Mesenchymal stem cell (in vitro differentiated cells and primary cell): Measurements from ENCODE around the gene CFAP100.

ENCODE experiments used
- DNase-seq: peaks from one replicate; pipeline ENCODE4 v3.0.0-alpha.2; 2013
- H2AFZ ChIP-seq: one replicate; pipeline ENCODE4 v1.6.1; 2013; ENCODE audit warnings: low read depth, mild to moderate bottlenecking, control low read depth, inconsistent platforms, low read length, moderate library complexity
- H2AK5ac ChIP-seq: 2 replicates; pipeline ENCODE4 v1.6.1; 2013; ENCODE audit warnings: low read length, moderate library complexity, mild to moderate bottlenecking, inconsistent platforms; ENCODE audit not compliant: severe bottlenecking
- H2BK120ac ChIP-seq: one replicate; pipeline ENCODE4 v1.6.1; 2013; ENCODE audit warnings: low read depth, mild to moderate bottlenecking, inconsistent platforms, low read length, moderate library complexity
- H2BK12ac ChIP-seq, 2 experiments: one replicate each; pipeline ENCODE4 v1.6.1; 2013; ENCODE audit warnings: inconsistent platforms in 2 of 2, low read length in 2 of 2, mild to moderate bottlenecking in 2 of 2, moderate library complexity in 2 of 2, control low read depth in 1 of 2
- H2BK15ac ChIP-seq: one replicate; pipeline ENCODE4 v1.6.1; 2013; ENCODE audit warnings: mild to moderate bottlenecking, low read depth, inconsistent platforms; ENCODE audit not compliant: poor library complexity, severe bottlenecking
- H2BK5ac ChIP-seq: 2 replicates; pipeline ENCODE4 v1.6.1; 2013; ENCODE audit warnings: low read depth, mild to moderate bottlenecking, low read length, control low read depth, inconsistent platforms; ENCODE audit not compliant: poor library complexity, severe bottlenecking
- H3K14ac ChIP-seq, 2 experiments: one replicate each; pipeline ENCODE4 v1.6.1; 2013; ENCODE audit warnings: inconsistent platforms in 2 of 2, low read length in 2 of 2, control low read depth in 1 of 2, mild to moderate bottlenecking in 1 of 2, moderate library complexity in 1 of 2
- H3K18ac ChIP-seq, 2 experiments: one replicate each; pipeline ENCODE4 v1.6.1; 2013; ENCODE audit warnings: inconsistent platforms in 2 of 2, low read length in 2 of 2, control low read depth in 1 of 2, low read depth in 1 of 2, mild to moderate bottlenecking in 1 of 2
- H3K23ac ChIP-seq, 2 experiments: one replicate each; pipeline ENCODE4 v1.6.1; 2013; ENCODE audit warnings: inconsistent platforms in 2 of 2, low read length in 2 of 2, mild to moderate bottlenecking in 2 of 2, moderate library complexity in 2 of 2, control low read depth in 1 of 2
- H3K27ac ChIP-seq: 2 replicates; pipeline ENCODE4 v1.5.1; 2013; ENCODE audit warnings: mild to moderate bottlenecking, moderate library complexity, low read length, control low read depth, inconsistent platforms; ENCODE audit not compliant: poor library complexity, severe bottlenecking
- H3K27me3 ChIP-seq, 2 experiments: 2 replicates each; pipeline versions ENCODE4 v1.6.1 to v1.7.0; 2013; ENCODE audit warnings: low read length in 2 of 2, mild to moderate bottlenecking in 2 of 2, moderate library complexity in 2 of 2, control low read depth in 1 of 2, inconsistent platforms in 1 of 2; ENCODE audit not compliant: control insufficient read depth in 1 of 2, insufficient read depth in 1 of 2
- H3K36me3 ChIP-seq, 2 experiments: 2 replicates each; pipeline versions ENCODE4 v1.6.1 to v1.7.0; 2013; ENCODE audit warnings: low read length in 2 of 2, control low read depth in 1 of 2, inconsistent platforms in 1 of 2, low read depth in 1 of 2, mild to moderate bottlenecking in 1 of 2; ENCODE audit not compliant: insufficient read depth in 2 of 2, control insufficient read depth in 1 of 2
- H3K4ac ChIP-seq, 2 experiments: one replicate each; pipeline ENCODE4 v1.6.1; 2013; ENCODE audit warnings: inconsistent platforms in 2 of 2, low read length in 2 of 2, mild to moderate bottlenecking in 2 of 2, moderate library complexity in 2 of 2, control low read depth in 1 of 2, low read depth in 1 of 2
- H3K4me1 ChIP-seq: 2 replicates; pipeline ENCODE4 v1.6.1; 2013; ENCODE audit warnings: low read depth, low read length, control low read depth; ENCODE audit not compliant: control insufficient read depth, insufficient read depth
- H3K4me2 ChIP-seq: 2 replicates; pipeline ENCODE4 v1.6.1; 2013; ENCODE audit warnings: low read length, mild to moderate bottlenecking, inconsistent platforms; ENCODE audit not compliant: poor library complexity, severe bottlenecking
- H3K4me3 ChIP-seq, 2 experiments: 2 replicates each; pipeline versions ENCODE4 v1.5.1 to v1.7.0; 2013; ENCODE audit warnings: low read length in 2 of 2, mild to moderate bottlenecking in 2 of 2, control low read depth in 1 of 2, low read depth in 1 of 2; ENCODE audit not compliant: insufficient read depth in 1 of 2
- H3K79me1 ChIP-seq: replicated peaks from 2 replicates; pipeline ENCODE4 v1.6.1; 2013; ENCODE audit warnings: mild to moderate bottlenecking, control low read depth, low read length, inconsistent platforms; ENCODE audit not compliant: poor library complexity, severe bottlenecking
- H3K9ac ChIP-seq: 2 replicates; pipeline ENCODE4 v1.7.0; 2013; ENCODE audit warnings: mild to moderate bottlenecking, low read length, moderate library complexity
- H3K9me3 ChIP-seq: 2 replicates; pipeline ENCODE4 v1.7.0; 2013; ENCODE audit warnings: mild to moderate bottlenecking, low read length; ENCODE audit not compliant: control insufficient read depth
- H4K8ac ChIP-seq: one replicate; pipeline ENCODE4 v1.6.1; 2013; ENCODE audit warnings: inconsistent platforms, mild to moderate bottlenecking, low read length, moderate library complexity
- H4K91ac ChIP-seq: one replicate; pipeline ENCODE4 v1.6.1; 2013; ENCODE audit warnings: mild to moderate bottlenecking, low read length, inconsistent platforms
- WGBS: methylation state at CpG from one replicate; pipeline ENCODE4 v1.1.7; 2013; ENCODE audit warnings: mixed read lengths; 5-methylcytosine and 5-hydroxymethylcytosine counted together

The CFAP100 gene

GRCh38 chr3:126347543-126348161 lies 47.1 kb upstream of the CFAP100 start:
- Histone ChIP-seq H3K9ac (no peak overlapping the region), H3K4me1 (no peaks in the 10 kb centered on the region), H2BK120ac (no peak overlapping the region), H2BK15ac (no peak overlapping the region), H2BK12ac (no peak overlapping the region), H3K4me3 (no peak overlapping the region), H2BK5ac (no peak overlapping the region), H3K23ac (no peak overlapping the region), H2AFZ (no peak overlapping the region), H3K27me3 (peaks cover 5 to 6% of the 10 kb centered on the region in 2 experiments), H3K79me1 (no peaks in the 10 kb centered on the region), H3K36me3 (no peaks in the 10 kb centered on the region), H3K4me2 (no peak overlapping the region), H3K4ac (no peak overlapping the region), H4K8ac (no peak overlapping the region), H2AK5ac (no peak overlapping the region), H3K27ac (no peak overlapping the region), H4K91ac (no peak overlapping the region), H3K9me3 (no peaks in the 10 kb centered on the region), H3K14ac (no peak overlapping the region), H3K18ac (no peak overlapping the region)
- no peak for DNase-seq
- 77% methylated on average over 8 of the region's 8 CpGs for WGBS

GRCh38 chr3:126348308-126348920 lies 46.3 kb upstream of the CFAP100 start:
- no peaks in the 10 kb centered on the region for H3K9me3 ChIP-seq
- H3K9ac ChIP-seq: no peak overlapping the region
- H2BK12ac ChIP-seq: no peak overlapping the region
- H3K36me3 ChIP-seq: no peaks in the 10 kb centered on the region
- H3K14ac ChIP-seq: no peak overlapping the region
- H2BK15ac ChIP-seq: no peak overlapping the region
- no peak overlapping the region for H2BK5ac ChIP-seq
- no peaks in the 10 kb centered on the region for H3K4me1 ChIP-seq
- H2AK5ac ChIP-seq: no peak overlapping the region
- H4K91ac ChIP-seq: no peak overlapping the region
- no peak overlapping the region for H2AFZ ChIP-seq
- H3K27me3 ChIP-seq: peaks cover 5 to 6% of the 10 kb centered on the region in 2 experiments
- H4K8ac ChIP-seq: no peak overlapping the region
- no peak overlapping the region for H3K4ac ChIP-seq
- no peak overlapping the region for H3K23ac ChIP-seq
- H2BK120ac ChIP-seq: no peak overlapping the region
- H3K79me1 ChIP-seq: no peaks in the 10 kb centered on the region
- DNase-seq: no peak
- no peak overlapping the region for H3K4me3 ChIP-seq
- H3K27ac ChIP-seq: no peak overlapping the region
- WGBS: 88% methylated on average over 12 of the region's 12 CpGs
- no peak overlapping the region for H3K18ac ChIP-seq
- H3K4me2 ChIP-seq: no peak overlapping the region

DNA sequence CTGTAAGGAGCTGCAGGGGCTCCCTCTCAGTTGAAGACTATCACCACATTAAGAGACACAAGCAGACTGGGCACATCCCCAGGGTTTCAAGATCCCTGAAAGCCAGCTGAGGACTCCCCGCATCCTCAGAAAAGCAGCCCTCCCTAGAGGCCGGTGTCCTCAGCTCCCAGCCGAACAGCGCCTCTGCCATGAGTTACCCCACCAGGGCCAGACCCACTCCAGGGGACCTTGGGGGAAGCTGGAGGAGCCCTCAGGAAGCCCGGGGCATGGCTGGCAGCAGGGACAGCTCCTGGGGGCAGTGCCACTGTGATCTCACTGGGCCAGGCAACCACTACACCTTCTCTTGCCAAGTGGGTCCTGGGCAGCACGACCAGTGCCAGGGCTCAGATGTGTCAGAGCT lies 45.6 kb upstream of the CFAP100 start:
- 90% methylated on average over 6 of the region's 6 CpGs for WGBS
- H2AK5ac ChIP-seq: no peak overlapping the region

GRCh38 chr3:126349611-126350501 lies 44.9 kb upstream of the CFAP100 start:
- H3K27ac ChIP-seq: no peak overlapping the region
- H3K27me3 ChIP-seq: peaks cover 5 to 14% of the 10 kb centered on the region in 2 experiments
- H3K4me2 ChIP-seq: no peak overlapping the region
- H3K18ac ChIP-seq: no peak overlapping the region
- H3K36me3 ChIP-seq: no peaks in the 10 kb centered on the region
- no peak overlapping the region for H3K14ac ChIP-seq
- no peak overlapping the region for H3K4ac ChIP-seq
- no peak overlapping the region for H2BK120ac ChIP-seq
- no peak overlapping the region for H2BK12ac ChIP-seq
- H4K91ac ChIP-seq: no peak overlapping the region
- H4K8ac ChIP-seq: no peak overlapping the region
- H3K9ac ChIP-seq: no peak overlapping the region
- no peaks in the 10 kb centered on the region for H3K79me1 ChIP-seq
- no peak for DNase-seq
- no peak overlapping the region for H2AK5ac ChIP-seq
- H2AFZ ChIP-seq: no peak overlapping the region
- H3K4me3 ChIP-seq: no peak overlapping the region
- no peak overlapping the region for H2BK15ac ChIP-seq
- WGBS: 67% methylated on average over 14 of the region's 15 CpGs
- H3K4me1 ChIP-seq: no peaks in the 10 kb centered on the region
- H2BK5ac ChIP-seq: no peak overlapping the region
- no peak overlapping the region for H3K23ac ChIP-seq
- H3K9me3 ChIP-seq: no peaks in the 10 kb centered on the region

More for the DNA sequence above, 45.6 kb upstream of the CFAP100 start:
- Histone ChIP-seq H2BK5ac (no peak overlapping the region), H3K23ac (no peak overlapping the region), H2BK120ac (no peak overlapping the region), H4K91ac (no peak overlapping the region), H3K4ac (no peak overlapping the region), H4K8ac (no peak overlapping the region), H3K18ac (no peak overlapping the region), H3K14ac (no peak overlapping the region), H3K27me3 (peaks cover 5 to 7% of the 10 kb centered on the region in 2 experiments), H2AFZ (no peak overlapping the region), H2BK15ac (no peak overlapping the region), H3K4me1 (no peaks in the 10 kb centered on the region), H3K27ac (no peak overlapping the region), H2BK12ac (no peak overlapping the region), H3K9ac (no peak overlapping the region), H3K4me2 (no peak overlapping the region), H3K9me3 (no peaks in the 10 kb centered on the region), H3K79me1 (no peaks in the 10 kb centered on the region), H3K36me3 (no peaks in the 10 kb centered on the region), H3K4me3 (no peak overlapping the region)
- DNase-seq: no peak
